ENCODE results near the gene SDC1.

SDC1 gene

GRCh38 chr2:20192781-20193180, 32.1 kb downstream of the SDC1 start:
- Mint-ChIP-seq H3K4me3 (no peak overlapping the region), H3K27me3 (ENCODE audit: low read depth) (no peaks in the 10 kb centered on the region), H3K9me3 (no peaks in the 10 kb centered on the region), H3K27ac (no peak overlapping the region), H3K4me1 (ENCODE audit: low read depth) (no peaks in the 10 kb centered on the region), H3K36me3 (ENCODE audit: low read depth) (no peaks in the 10 kb centered on the region)
- DNase-seq (ENCODE audit: low spot score), result no peak

- Mint-ChIP-seq H3K27ac (no peak overlapping the region), H3K4me1 (ENCODE audit: low read depth) (no peaks in the 10 kb centered on the region), H3K4me3 (no peak overlapping the region), H3K27me3 (ENCODE audit: low read depth) (no peaks in the 10 kb centered on the region), H3K9me3 (no peaks in the 10 kb centered on the region), H3K36me3 (ENCODE audit: low read depth) (no peaks in the 10 kb centered on the region)
- no peak for DNase-seq (ENCODE audit: low spot score)
Observed at GRCh38 chr2:20191714-20192569, 33.0 kb downstream of the SDC1 start.

- no peak overlapping the region for H3K4me3 Mint-ChIP-seq
Observed at GRCh38 chr2:20190876-20191713, 33.8 kb downstream of the SDC1 start.

GRCh38 chr2:20190170-20190569, 34.8 kb downstream of the SDC1 start:
- DNase-seq (ENCODE audit: low spot score), result no peak
- Mint-ChIP-seq H3K4me1 (ENCODE audit: low read depth) (no peaks in the 10 kb centered on the region), H3K36me3 (ENCODE audit: low read depth) (no peaks in the 10 kb centered on the region), H3K4me3 (no peak overlapping the region), H3K27ac (no peak overlapping the region), H3K27me3 (ENCODE audit: low read depth) (no peaks in the 10 kb centered on the region), H3K9me3 (no peaks in the 10 kb centered on the region)

More at GRCh38 chr2:20190876-20191713, 33.8 kb downstream of the SDC1 start:
- no peaks in the 10 kb centered on the region for H3K27me3 Mint-ChIP-seq (ENCODE audit: low read depth)
- no peak for DNase-seq (ENCODE audit: low spot score)
- H3K27ac Mint-ChIP-seq, result no peak overlapping the region
- no peaks in the 10 kb centered on the region for H3K36me3 Mint-ChIP-seq (ENCODE audit: low read depth)
- no peaks in the 10 kb centered on the region for H3K9me3 Mint-ChIP-seq
- no peaks in the 10 kb centered on the region for H3K4me1 Mint-ChIP-seq (ENCODE audit: low read depth)

- Mint-ChIP-seq H3K4me1 (ENCODE audit: low read depth) (no peaks in the 10 kb centered on the region), H3K36me3 (ENCODE audit: low read depth) (no peaks in the 10 kb centered on the region), H3K27me3 (ENCODE audit: low read depth) (no peaks in the 10 kb centered on the region), H3K9me3 (no peaks in the 10 kb centered on the region), H3K4me3 (no peak overlapping the region), H3K27ac (no peak overlapping the region)
- no peak for DNase-seq (ENCODE audit: low spot score)
Observed at GRCh38 chr2:20189299-20189931, 35.5 kb downstream of the SDC1 start.

- Mint-ChIP-seq H3K27ac (no peak overlapping the region), H3K27me3 (ENCODE audit: low read depth) (no peaks in the 10 kb centered on the region), H3K4me3 (no peak overlapping the region), H3K9me3 (no peaks in the 10 kb centered on the region), H3K36me3 (ENCODE audit: low read depth) (no peaks in the 10 kb centered on the region), H3K4me1 (ENCODE audit: low read depth) (no peaks in the 10 kb centered on the region)
- no peak for DNase-seq (ENCODE audit: low spot score)
Observed at GRCh38 chr2:20188851-20189250, 36.1 kb downstream of the SDC1 start.

- H3K36me3 Mint-ChIP-seq (ENCODE audit: low read depth), result no peaks in the 10 kb centered on the region
- H3K27ac Mint-ChIP-seq, result no peak overlapping the region
- no peaks in the 10 kb centered on the region for H3K9me3 Mint-ChIP-seq
- H3K27me3 Mint-ChIP-seq (ENCODE audit: low read depth), result peaks cover 2% of the 10 kb centered on the region
- no peak overlapping the region for H3K4me3 Mint-ChIP-seq
- DNase-seq (ENCODE audit: low spot score), result no peak
- no peaks in the 10 kb centered on the region for H3K4me1 Mint-ChIP-seq (ENCODE audit: low read depth)
Observed at GRCh38 chr2:20188201-20188600, 36.7 kb downstream of the SDC1 start.

GRCh38 chr2:20187331-20187730, 37.6 kb downstream of the SDC1 start:
- H3K27me3 Mint-ChIP-seq (ENCODE audit: low read depth), result peaks cover 2% of the 10 kb centered on the region
- no peaks in the 10 kb centered on the region for H3K4me1 Mint-ChIP-seq (ENCODE audit: low read depth)
- H3K36me3 Mint-ChIP-seq (ENCODE audit: low read depth), result no peaks in the 10 kb centered on the region
- DNase-seq (ENCODE audit: low spot score), result no peak
- H3K27ac Mint-ChIP-seq, result no peak overlapping the region
- H3K4me3 Mint-ChIP-seq, result no peak overlapping the region
- no peaks in the 10 kb centered on the region for H3K9me3 Mint-ChIP-seq

GRCh38 chr2:20186855-20187187, 38.1 kb downstream of the SDC1 start:
- H3K36me3 Mint-ChIP-seq (ENCODE audit: low read depth), result no peaks in the 10 kb centered on the region
- H3K27me3 Mint-ChIP-seq (ENCODE audit: low read depth), result peaks cover 2% of the 10 kb centered on the region
- no peak for DNase-seq (ENCODE audit: low spot score)
- H3K4me3 Mint-ChIP-seq, result no peak overlapping the region
- H3K9me3 Mint-ChIP-seq, result no peaks in the 10 kb centered on the region
- H3K4me1 Mint-ChIP-seq (ENCODE audit: low read depth), result no peaks in the 10 kb centered on the region
- H3K27ac Mint-ChIP-seq, result no peak overlapping the region

GRCh38 chr2:20186078-20186854, 38.7 kb downstream of the SDC1 start:
- Mint-ChIP-seq H3K27me3 (ENCODE audit: low read depth) (peaks cover 2% of the 10 kb centered on the region), H3K4me1 (ENCODE audit: low read depth) (no peaks in the 10 kb centered on the region), H3K36me3 (ENCODE audit: low read depth) (no peaks in the 10 kb centered on the region), H3K9me3 (no peaks in the 10 kb centered on the region), H3K4me3 (no peak overlapping the region), H3K27ac (no peak overlapping the region)
- DNase-seq (ENCODE audit: low spot score), result no peak

- Mint-ChIP-seq H3K27me3 (ENCODE audit: low read depth) (peaks cover 2% of the 10 kb centered on the region), H3K9me3 (no peaks in the 10 kb centered on the region), H3K36me3 (ENCODE audit: low read depth) (no peaks in the 10 kb centered on the region), H3K4me1 (ENCODE audit: low read depth) (no peaks in the 10 kb centered on the region), H3K4me3 (no peak overlapping the region), H3K27ac (no peak overlapping the region)
- no peak for DNase-seq (ENCODE audit: low spot score)
Observed at GRCh38 chr2:20185176-20186022, 39.5 kb downstream of the SDC1 start.

GRCh38 chr2:20184067-20184938, 40.6 kb downstream of the SDC1 start:
- H3K36me3 Mint-ChIP-seq (ENCODE audit: low read depth), result no peaks in the 10 kb centered on the region
- H3K4me1 Mint-ChIP-seq (ENCODE audit: low read depth), result no peaks in the 10 kb centered on the region
- H3K4me3 Mint-ChIP-seq, result no peak overlapping the region
- H3K27ac Mint-ChIP-seq, result no peak overlapping the region
- H3K27me3 Mint-ChIP-seq (ENCODE audit: low read depth), result peaks cover 2% of the 10 kb centered on the region
- no peaks in the 10 kb centered on the region for H3K9me3 Mint-ChIP-seq
- no peak for DNase-seq (ENCODE audit: low spot score)

All from T-helper 2 cell treated with Interferon-gamma antibody and Interleukin-4, amounts not matched to agents 5 μg/mL and 100 μg/mL, for 36 hours (primary cell).